Posterior vena cava (tissue), 2 donors: ENCODE results near the gene ACTL10. TPM values are rescaled to one million over a fixed set of nuclear protein-coding genes. Genes with fewer than 3 reads are reported as not detected.
A peak's percentile ranks its signal among the peaks of the same experiment; 100 is the strongest.

ENCODE experiments used
- DNase-seq: peaks from one replicate; pipeline ENCODE4 v3.0.0-alpha.2; 2020; ENCODE audit warnings: low spot score
- intact Hi-C, 2 donors: fragments of 100-400 bp; cut with DNase I; formaldehyde crosslinking; loops; one replicate each; pipeline versions ENCODE4 v1.14.1 to v1.14.2; 2022 to 2023
- total RNA-seq, 2 donors: library from RNA; stranded (reverse); fragmentation: NEBNext Ultra II Directional; extraction: Animal tissue kit (Norgen Biotek cat#: 25700); gene quantifications; one replicate each; pipeline ENCODE4 v1.2.1, GENCODE V29; 2021
- donor health status: DM: yes; HTN: yes; CAD: no.
- donor health status: DM: yes; HTN: yes; CAD: no.

Gene ACTL10
- total RNA-seq, 2 donors from 2014 or later: 1.2 to 1.4 TPM

- intact Hi-C loops: loop anchor here in 1 of 2 donors (10.0 kb wide), 1 partner anchor 632 kb away; no protein-coding TSS in a partner anchor
- DNase-seq: peak; percentile 43
Observed at GRCh38 chr20:33646959-33647602, 19.7 kb upstream of the ACTL10 start.

GRCh38 chr20:33647603-33648395 is 18.9 kb upstream of the ACTL10 start:
- intact Hi-C loops: loop anchor here in 1 of 2 donors (10.0 kb wide), 1 partner anchor 633 kb away; no protein-coding TSS in a partner anchor
- DNase-seq: peak; percentile 79

- peak; percentile 78 for DNase-seq
- intact Hi-C loops: loop anchor here in 1 of 2 donors (10.0 kb wide), 1 partner anchor 634 kb away; no protein-coding TSS in a partner anchor
Observed at GRCh38 chr20:33648396-33649004, 18.2 kb upstream of the ACTL10 start.

- DNase-seq: peak; percentile 82
- intact Hi-C loops: loop anchor here in 1 of 2 donors (10.0 kb wide), 1 partner anchor 634 kb away; no protein-coding TSS in a partner anchor
Observed at GRCh38 chr20:33649201-33649681, 17.5 kb upstream of the ACTL10 start.

- intact Hi-C loops: loop anchor here (10.0 kb wide), 2 partner anchors 185 to 235 kb away; no protein-coding TSS in a partner anchor
- DNase-seq: peak; percentile 75
Observed at GRCh38 chr20:33650111-33650752, 16.5 kb upstream of the ACTL10 start.

- intact Hi-C loops: loop anchor here (10.0 kb wide), 2 partner anchors 186 to 236 kb away; no protein-coding TSS in a partner anchor
- peak; percentile 13 for DNase-seq
Observed at GRCh38 chr20:33650753-33651561, 15.8 kb upstream of the ACTL10 start.

GRCh38 chr20:33651562-33652048 is 15.1 kb upstream of the ACTL10 start:
- intact Hi-C loops: loop anchor here (10.0 kb wide), 2 partner anchors 187 to 237 kb away; no protein-coding TSS in a partner anchor
- DNase-seq: peak; percentile 32

- peak; percentile 84 for DNase-seq
- intact Hi-C loops: loop anchor here (10.0 kb wide), 2 partner anchors 189 to 239 kb away; no protein-coding TSS in a partner anchor
Observed at GRCh38 chr20:33653218-33653899, 13.4 kb upstream of the ACTL10 start.

GRCh38 chr20:33653900-33654596 is 12.7 kb upstream of the ACTL10 start:
- intact Hi-C loops: loop anchor here (10.0 kb wide), 2 partner anchors 189 to 239 kb away; no protein-coding TSS in a partner anchor
- DNase-seq: peak; percentile 83

GRCh38 chr20:33654680-33655161 is 12.0 kb upstream of the ACTL10 start:
- peak; percentile 66 for DNase-seq
- intact Hi-C loops: loop anchor here (5.0 to 10.0 kb wide), 4 partner anchors 190 to 1718 kb away; no protein-coding TSS in a partner anchor

- intact Hi-C loops: loop anchor here (5.0 to 10.0 kb wide), 4 partner anchors 190 to 1717 kb away; no protein-coding TSS in a partner anchor
- peak; percentile 37 for DNase-seq
Observed at GRCh38 chr20:33655164-33655563, 11.6 kb upstream of the ACTL10 start.

GRCh38 chr20:33656010-33656782 is 10.5 kb upstream of the ACTL10 start:
- intact Hi-C loops: loop anchor here (5.0 to 10.0 kb wide), 4 partner anchors 191 to 1716 kb away; no protein-coding TSS in a partner anchor
- peak; percentile 75 for DNase-seq

GRCh38 chr20:33656783-33657703 is 9.7 kb upstream of the ACTL10 start:
- intact Hi-C loops: loop anchor here (5.0 to 10.0 kb wide), 4 partner anchors 192 to 1715 kb away; no protein-coding TSS in a partner anchor
- DNase-seq: peak; percentile 76

- DNase-seq: no peak
- intact Hi-C loops: loop anchor here (5.0 to 10.0 kb wide), 4 partner anchors 193 to 1715 kb away; no protein-coding TSS in a partner anchor
Observed at GRCh38 chr20:33657704-33658095, 9.0 kb upstream of the ACTL10 start.
